Midbrain (tissue), 1 donor: ENCODE data around the gene IL6ST.
A peak's percentile ranks its signal among the peaks of the same experiment; 100 is the strongest.
"Not testable (repeated sequence)": the region's sequence is repeated elsewhere in the genome, so short reads cannot be mapped to it uniquely, and the experiment has no call there.

ENCODE experiments used
- DNase-seq: peaks from one replicate; lab custom pipeline; 2025; lab: John Stamatoyannopoulos, UW

IL6ST gene

GRCh38 chr5:55965525-55965924, 29.2 kb downstream of the IL6ST start:
- no peak for DNase-seq

DNA sequence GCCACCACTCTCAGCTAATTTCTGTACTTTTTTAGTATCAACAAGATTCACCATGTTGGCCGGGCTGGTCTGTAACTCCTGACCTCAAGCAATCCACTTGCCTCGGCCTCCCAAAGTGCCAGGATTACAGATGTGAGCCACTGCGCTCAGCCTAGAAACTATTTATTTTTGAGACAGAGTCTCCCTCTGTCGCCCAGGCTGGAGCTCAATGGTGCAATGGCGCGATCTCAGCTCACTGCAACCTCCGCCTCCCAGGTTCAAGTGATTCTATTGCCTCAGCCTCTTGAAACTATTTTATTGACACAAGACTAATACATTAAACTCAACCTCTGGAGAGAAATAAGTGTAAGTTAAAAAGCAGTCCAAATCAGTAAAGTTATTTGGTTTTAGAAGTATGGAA, 34.0 kb downstream of the IL6ST start:
- no peak for DNase-seq

GRCh38 chr5:55959208-55959607, 35.6 kb downstream of the IL6ST start:
- DNase-seq = no peak

DNA sequence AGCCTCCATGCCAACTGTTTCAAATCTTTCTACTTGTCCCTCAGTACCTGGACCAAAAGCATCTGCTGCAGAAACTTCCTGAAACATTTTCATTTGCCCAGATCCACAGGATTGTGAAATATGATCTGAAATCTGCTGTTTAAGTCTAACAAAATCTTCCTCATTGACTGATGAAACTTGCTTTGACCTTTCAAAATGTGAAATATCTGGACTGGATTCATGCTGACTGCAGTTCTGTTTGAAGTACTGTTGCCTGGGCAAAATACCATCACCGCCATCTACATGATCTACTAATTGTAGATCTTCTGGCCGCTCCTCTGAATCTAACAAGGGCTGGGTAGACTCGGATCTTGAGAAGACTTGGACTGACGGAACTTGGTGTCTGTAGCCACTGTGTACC, 53.6 kb downstream of the IL6ST start:
- not testable (repeated sequence) for DNase-seq

GRCh38 chr5:55937598-55937997, 57.2 kb downstream of the IL6ST start:
- not testable (repeated sequence) for DNase-seq

DNA sequence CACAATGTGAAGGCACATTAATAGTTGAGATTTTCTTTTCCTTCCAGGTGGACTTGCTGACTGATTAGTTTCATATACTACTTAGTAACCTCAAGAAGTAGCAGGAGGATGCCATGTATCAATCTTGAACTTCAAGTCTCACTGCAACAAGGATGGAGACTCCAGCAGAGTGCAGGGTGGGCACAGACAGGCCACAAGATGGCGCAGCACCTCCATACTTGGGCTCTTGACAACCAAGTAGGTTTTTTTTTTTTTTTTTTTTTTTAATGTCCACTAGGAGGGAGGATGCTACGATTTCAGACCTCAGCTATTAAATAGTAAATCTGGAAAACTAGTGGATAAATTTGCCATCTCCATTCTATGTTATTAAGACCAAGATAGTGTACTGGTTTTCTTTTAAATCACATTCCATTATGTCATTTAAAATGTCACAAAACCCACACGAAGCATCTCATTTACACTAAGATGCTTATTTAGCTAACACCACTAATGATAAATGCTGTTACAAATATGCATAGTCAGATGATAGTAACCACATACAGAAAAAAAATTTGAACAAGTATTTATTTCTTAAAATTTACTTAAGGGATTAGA, 58.6 kb downstream of the IL6ST start:
- peak; percentile 81 for DNase-seq

GRCh38 chr5:55935371-55935770, 59.4 kb downstream of the IL6ST start:
- no peak for DNase-seq

- no peak for DNase-seq
Measured at GRCh38 chr5:55934720-55935119, 60.0 kb downstream of the IL6ST start.

DNA sequence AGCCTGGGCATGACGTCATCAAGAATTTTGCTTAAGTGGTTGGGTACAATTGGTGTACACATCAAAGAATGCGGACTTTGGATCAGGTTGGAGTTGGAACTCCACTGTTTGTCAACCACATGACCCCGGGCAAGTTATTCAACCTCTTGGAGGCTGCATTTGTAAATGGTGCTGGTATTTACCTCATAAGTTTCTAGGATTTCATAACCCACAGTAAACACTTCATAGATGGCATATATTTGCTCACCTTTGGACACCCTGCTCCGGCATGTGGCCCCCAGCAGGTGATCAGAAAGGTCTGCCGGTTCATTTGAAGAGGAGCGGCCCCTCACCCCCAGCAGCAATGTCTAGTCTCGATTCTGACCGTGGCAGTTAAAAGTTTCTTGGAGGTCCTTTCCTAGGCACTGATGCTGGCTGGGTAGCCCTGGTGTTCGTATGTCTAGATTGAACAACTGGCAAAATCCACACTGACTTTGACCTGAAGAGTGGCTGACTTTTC, 60.6 kb downstream of the IL6ST start:
- no peak for DNase-seq

GRCh38 chr5:55933377-55934114, 61.2 kb downstream of the IL6ST start:
- DNase-seq = no peak

- DNase-seq = no peak
Measured at GRCh38 chr5:55932700-55933099, 62.1 kb downstream of the IL6ST start.

- DNase-seq = no peak
Measured at GRCh38 chr5:55929020-55929799, 65.6 kb downstream of the IL6ST start.

DNA sequence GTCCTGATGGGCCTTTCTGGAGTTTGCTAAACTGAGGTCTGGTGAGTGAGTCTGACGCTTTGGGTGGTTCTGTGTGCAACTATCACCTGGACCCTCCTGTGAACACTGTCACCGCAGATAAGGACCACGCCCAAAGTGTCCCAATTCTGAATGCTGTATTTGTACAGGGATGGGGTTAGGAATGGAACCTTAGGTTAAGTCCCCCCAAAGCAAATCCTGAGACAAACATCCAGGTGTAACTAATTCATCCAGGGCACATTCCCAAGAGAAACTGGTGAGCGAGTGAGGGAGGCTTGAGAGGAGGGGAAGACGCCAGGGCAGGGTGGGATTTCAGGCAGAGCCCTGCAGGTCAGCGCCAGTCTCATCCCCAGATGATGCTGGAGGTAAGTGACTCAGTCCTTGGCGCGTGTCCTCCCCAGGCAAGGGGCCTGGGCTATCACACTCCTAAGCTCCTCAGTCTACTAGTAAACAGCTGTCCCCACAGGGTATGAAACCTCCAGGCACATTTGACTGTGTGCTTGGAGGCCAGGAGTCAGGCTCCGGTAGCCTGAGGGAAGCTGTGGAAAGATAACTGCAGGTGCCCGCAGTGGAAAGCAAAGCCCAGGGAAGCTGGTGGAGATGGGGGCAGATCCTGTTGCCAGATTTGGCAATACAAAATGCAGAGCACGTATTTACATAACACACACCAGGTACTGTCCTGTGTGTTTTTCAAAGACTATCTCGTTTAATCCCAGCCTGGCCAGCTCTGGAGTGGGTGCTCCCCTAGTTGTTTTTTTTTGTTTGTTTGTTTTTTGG, 66.7 kb downstream of the IL6ST start:
- no peak for DNase-seq

- no peak for DNase-seq
Measured at GRCh38 chr5:55926476-55926875, 68.3 kb downstream of the IL6ST start.

- no peak for DNase-seq
Measured at GRCh38 chr5:55925712-55926111, 69.1 kb downstream of the IL6ST start.

GRCh38 chr5:55925181-55925580, 69.6 kb downstream of the IL6ST start:
- DNase-seq = no peak

DNA sequence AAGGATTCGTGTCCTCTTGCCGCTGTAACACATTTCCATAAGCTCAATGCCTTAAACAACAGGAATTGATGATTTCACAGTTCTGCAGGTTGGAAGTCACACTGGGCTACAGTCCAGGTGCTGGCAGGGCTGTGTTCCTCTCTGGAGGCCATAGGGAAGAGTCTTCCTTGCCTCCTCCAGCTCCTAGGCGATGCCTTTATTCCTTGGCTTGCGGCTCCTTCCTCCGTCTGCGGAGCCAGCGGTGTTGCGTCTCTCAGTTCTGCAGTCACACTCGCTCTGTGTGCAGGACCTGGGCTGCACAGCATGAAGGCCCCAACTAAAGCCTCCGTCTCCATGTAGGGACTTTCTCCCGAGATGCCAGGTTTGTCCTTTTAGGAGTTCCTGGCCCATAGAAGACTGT, 70.0 kb downstream of the IL6ST start:
- no peak for DNase-seq

DNA sequence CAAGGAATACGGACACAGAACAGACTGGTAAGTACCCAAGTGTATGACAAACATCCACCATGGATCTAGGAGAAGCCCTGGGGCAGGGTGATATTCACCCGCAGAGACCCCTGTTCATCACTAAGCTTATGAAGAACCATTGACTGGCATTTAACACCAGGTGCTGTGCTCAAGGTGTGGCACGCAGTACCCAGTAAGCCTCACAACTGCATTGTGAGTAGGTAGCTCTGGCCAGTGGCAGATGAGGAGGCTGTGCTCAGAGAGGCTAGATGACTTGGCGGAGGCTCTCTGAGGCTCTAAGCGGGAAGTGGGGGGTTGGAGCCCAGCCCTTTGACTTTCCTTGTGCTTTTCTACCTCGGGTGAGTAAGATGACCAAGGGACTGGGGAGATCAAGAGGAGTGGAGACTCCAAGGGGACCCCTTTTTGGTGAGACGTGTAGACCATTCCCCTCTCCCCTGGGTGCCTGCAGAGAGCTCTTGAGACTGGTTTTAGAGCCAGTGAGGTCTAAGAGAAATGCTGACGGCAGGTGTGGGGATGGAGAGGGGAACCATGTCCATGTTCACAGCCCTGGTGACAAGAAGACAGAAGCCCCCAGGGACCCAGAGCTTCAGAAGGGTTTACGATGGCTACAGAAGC, 70.8 kb downstream of the IL6ST start:
- no peak for DNase-seq

DNA sequence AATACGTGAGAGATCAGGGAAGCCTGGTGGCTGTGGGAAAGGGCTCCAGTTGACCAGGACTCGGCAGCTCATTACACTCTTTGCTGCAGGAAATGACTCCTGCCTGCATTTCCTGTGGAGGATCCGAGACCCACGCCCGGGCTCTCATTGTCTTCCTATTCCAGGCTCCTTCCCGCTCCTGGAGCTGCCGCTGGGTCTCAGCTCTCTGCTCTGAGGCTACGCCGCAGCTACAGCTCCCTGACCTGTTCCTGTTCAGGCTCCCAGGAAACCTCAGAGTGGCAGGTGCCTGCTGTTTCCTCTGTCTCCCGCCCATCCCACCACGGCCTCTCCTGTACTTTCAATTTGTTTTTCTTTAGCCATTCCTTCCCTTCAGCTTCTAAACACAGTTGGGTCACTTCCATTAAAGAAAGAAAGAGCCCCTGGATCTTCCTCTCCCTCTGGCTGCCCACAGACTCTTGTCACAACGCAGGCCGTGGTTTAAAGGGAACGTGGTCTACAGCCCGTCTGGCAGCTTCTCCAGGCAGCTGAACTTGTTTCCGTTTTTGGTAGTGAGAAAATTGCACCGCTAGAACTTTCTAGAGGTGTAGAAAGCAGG, 71.5 kb downstream of the IL6ST start:
- no peak for DNase-seq

DNA sequence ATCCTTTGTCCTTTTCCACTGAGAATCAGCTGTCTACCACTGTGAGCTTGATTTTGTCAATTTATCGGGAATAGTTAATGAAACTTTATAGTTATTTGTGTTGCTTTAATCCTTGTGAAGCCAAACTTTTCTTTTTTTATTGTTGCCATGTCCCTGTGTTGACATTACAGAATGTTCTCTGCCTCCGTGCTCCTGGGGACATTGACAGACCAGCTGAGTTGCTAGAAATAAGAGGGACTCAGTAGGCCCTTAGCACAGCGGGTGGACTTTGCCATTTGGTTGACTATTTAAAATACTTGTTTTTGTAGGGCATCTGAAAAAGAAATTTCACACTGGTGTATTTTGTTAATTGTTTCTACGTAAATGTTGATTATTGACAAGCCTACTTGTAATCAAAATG, 73.1 kb downstream of the IL6ST start:
- no peak for DNase-seq

DNA sequence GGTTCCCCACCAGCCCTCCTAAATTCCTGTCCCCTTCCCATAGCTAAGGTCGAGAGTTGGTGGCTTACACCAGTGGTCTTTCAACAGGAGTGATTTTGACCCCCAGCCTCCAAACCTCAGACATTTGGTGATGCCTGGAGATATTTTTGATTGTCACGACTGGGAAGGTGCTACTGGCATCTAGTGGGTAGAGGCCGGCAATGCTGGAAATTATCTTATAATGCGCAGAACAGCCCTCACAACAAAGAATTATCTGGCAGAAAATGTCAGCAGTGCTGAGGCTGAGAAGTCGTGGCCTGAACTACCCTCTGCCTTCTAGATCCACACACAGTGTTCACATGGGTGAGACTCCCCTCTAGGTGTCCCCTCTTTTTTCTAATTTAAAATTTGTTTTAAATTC, 74.0 kb downstream of the IL6ST start:
- DNase-seq = peak; percentile 38
